ENCODE data around the gene COL6A2.
"Not testable (repeated sequence)": the region's sequence is repeated elsewhere in the genome, so short reads cannot be mapped to it uniquely, and the experiment has no call there.

The COL6A2 gene

DNA sequence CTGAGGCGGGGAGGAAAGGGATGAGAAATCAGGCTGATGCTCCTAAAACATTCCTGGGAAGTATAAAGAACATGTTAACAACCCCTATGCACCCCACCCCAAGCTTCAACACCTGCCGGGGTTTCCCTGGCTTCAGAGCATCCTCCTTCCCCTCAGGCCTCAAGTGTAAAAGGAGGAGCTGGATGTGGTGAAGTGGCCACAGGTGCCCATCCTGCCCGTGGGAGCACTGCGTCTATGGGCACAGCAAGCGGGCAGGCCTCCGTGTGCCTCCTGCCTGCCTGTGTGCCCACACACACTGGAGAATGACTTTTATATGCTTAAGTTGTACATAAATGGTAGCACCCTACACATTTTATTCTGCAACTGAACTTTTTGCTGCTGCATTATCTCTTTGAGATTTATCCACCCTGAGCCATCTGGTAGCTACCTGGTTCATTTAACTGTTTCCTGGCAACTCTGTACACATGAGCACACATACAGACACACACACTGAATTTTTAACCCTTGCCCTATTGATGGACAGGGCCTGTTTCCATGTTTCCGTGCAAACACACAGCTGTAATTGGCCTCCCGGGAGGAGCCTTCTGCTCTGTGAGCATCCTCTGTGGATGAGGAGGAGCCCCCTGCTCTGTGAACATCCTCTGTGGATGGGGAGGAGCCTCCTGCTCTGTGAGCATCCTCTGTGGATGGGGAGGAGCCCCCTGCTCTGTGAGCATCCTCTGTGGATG, 70.9 kb downstream of the COL6A2 start:
- Histone ChIP-seq H3K4me3 (ENCODE audit: insufficient read depth in 1 of 2, low read depth in 1 of 2, low read length in 2 of 2) (no peak overlapping the region), H3K9me3 (ENCODE audit: control insufficient read depth, low read length) (peaks cover 7% of the 10 kb centered on the region), H4K91ac (ENCODE audit: low read length) (no peak overlapping the region), H4K8ac (ENCODE audit: low read length) (no peak overlapping the region), H3K27ac (ENCODE audit: low read length, poor library complexity, severe bottlenecking) (no peak overlapping the region), H2BK5ac (ENCODE audit: low read depth, low read length, poor library complexity, severe bottlenecking) (no peak overlapping the region), H3K27me3 (ENCODE audit: control insufficient read depth in 1 of 2, insufficient read depth in 1 of 2, low read length in 2 of 2) (no peaks in the 10 kb centered on the region), H2AFZ (ENCODE audit: low read depth, low read length) (no peak overlapping the region), H2BK120ac (ENCODE audit: low read depth, low read length) (no peak overlapping the region), H3K18ac (ENCODE audit: low read depth in 1 of 2, low read length in 2 of 2) (no peak overlapping the region), H3K4me2 (ENCODE audit: low read length, poor library complexity, severe bottlenecking) (no peak overlapping the region), H2BK12ac (ENCODE audit: low read length in 2 of 2) (no peak overlapping the region), H3K36me3 (ENCODE audit: control insufficient read depth in 1 of 2, insufficient read depth in 2 of 2, low read depth in 1 of 2, low read length in 2 of 2) (peaks cover 2 to 16% of the 10 kb centered on the region in 2 experiments), H3K79me1 (replicated peaks; ENCODE audit: low read length, poor library complexity, severe bottlenecking) (peaks cover 20% of the 10 kb centered on the region), H2AK5ac (ENCODE audit: low read length, severe bottlenecking) (no peak overlapping the region), H3K4ac (ENCODE audit: low read depth in 1 of 2, low read length in 2 of 2) (no peak overlapping the region), H3K4me1 (ENCODE audit: control insufficient read depth, insufficient read depth, low read depth, low read length) (no peaks in the 10 kb centered on the region), H2BK15ac (ENCODE audit: low read depth, poor library complexity, severe bottlenecking) (no peak overlapping the region), H3K9ac (ENCODE audit: low read length) (no peak overlapping the region), H3K23ac (ENCODE audit: low read length in 2 of 2) (no peak overlapping the region), H3K14ac (ENCODE audit: low read length in 2 of 2) (no peak overlapping the region)
- DNase-seq, result no peak
- WGBS, result 81% methylated on average over 5 of the region's 8 CpGs

DNA sequence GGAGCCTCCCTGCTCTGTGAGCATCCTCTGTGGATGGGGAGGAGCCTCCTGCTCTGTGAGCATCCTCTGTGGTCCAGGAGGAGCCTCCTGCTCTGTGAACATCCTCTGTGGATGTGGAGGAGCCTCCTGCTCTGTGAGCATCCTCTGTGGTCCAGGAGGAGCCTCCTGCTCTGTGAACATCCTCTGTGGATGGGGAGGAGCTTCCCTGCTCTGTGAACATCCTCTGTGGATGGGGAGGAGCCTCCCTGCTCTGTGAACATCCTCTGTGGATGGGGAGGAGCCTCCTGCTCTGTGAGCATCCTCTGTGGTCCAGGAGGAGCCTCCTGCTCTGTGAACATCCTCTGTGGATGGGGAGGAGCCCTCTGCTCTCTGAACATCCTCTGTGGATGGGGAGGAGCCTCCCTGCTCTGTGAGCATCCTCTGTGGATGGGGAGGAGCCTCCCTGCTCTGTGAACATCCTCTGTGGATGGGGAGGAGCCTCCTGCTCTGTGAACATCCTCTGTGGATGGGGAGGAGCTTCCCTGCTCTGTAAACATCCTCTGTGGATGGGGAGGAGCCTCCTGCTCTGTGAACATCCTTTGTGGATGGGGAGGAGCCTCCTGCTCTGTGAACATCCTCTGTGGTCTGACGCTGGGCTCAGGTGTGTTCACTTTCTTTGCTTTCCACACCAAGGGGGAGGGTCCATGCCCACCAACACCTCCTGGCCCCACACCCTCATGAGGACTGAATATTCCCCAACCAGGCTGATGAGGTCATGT, 72.7 kb downstream of the COL6A2 start:
- not testable (repeated sequence) for H3K4me1 ChIP-seq (ENCODE audit: control insufficient read depth, insufficient read depth, low read depth, low read length); H4K91ac ChIP-seq (ENCODE audit: low read length)

GRCh38 chr21:46171585-46171984, 73.7 kb downstream of the COL6A2 start:
- no peak overlapping the region for H3K4ac ChIP-seq (ENCODE audit: low read depth in 1 of 2, low read length in 2 of 2)
- WGBS, result 100% methylated on average over 2 of the region's 2 CpGs
- H3K4me3 ChIP-seq (ENCODE audit: insufficient read depth in 1 of 2, low read depth in 1 of 2, low read length in 2 of 2), result no peak overlapping the region
- H4K8ac ChIP-seq (ENCODE audit: low read length), result no peak overlapping the region
- no peak overlapping the region for H3K23ac ChIP-seq (ENCODE audit: low read length in 2 of 2)
- H3K27me3 ChIP-seq (ENCODE audit: control insufficient read depth in 1 of 2, insufficient read depth in 1 of 2, low read length in 2 of 2), result no peaks in the 10 kb centered on the region
- no peak for DNase-seq
- H3K4me1 ChIP-seq (ENCODE audit: control insufficient read depth, insufficient read depth, low read depth, low read length), result no peaks in the 10 kb centered on the region
- H2BK15ac ChIP-seq (ENCODE audit: low read depth, poor library complexity, severe bottlenecking), result no peak overlapping the region
- H2AK5ac ChIP-seq (ENCODE audit: low read length, severe bottlenecking), result no peak overlapping the region
- H2AFZ ChIP-seq (ENCODE audit: low read depth, low read length), result no peak overlapping the region
- no peak overlapping the region for H2BK120ac ChIP-seq (ENCODE audit: low read depth, low read length)
- peaks cover 21% of the 10 kb centered on the region for H3K79me1 ChIP-seq (replicated peaks; ENCODE audit: low read length, poor library complexity, severe bottlenecking)
- H3K36me3 ChIP-seq (ENCODE audit: control insufficient read depth in 1 of 2, insufficient read depth in 2 of 2, low read depth in 1 of 2, low read length in 2 of 2), result peaks cover 0 to 16% of the 10 kb centered on the region in 2 experiments
- H2BK12ac ChIP-seq (ENCODE audit: low read length in 2 of 2), result no peak overlapping the region
- no peak overlapping the region for H3K4me2 ChIP-seq (ENCODE audit: low read length, poor library complexity, severe bottlenecking)
- no peak overlapping the region for H3K14ac ChIP-seq (ENCODE audit: low read length in 2 of 2)
- peaks cover 18% of the 10 kb centered on the region for H3K9me3 ChIP-seq (ENCODE audit: control insufficient read depth, low read length)
- H3K18ac ChIP-seq (ENCODE audit: low read depth in 1 of 2, low read length in 2 of 2), result no peak overlapping the region
- no peak overlapping the region for H3K27ac ChIP-seq (ENCODE audit: low read length, poor library complexity, severe bottlenecking)
- no peak overlapping the region for H2BK5ac ChIP-seq (ENCODE audit: low read depth, low read length, poor library complexity, severe bottlenecking)
- H3K9ac ChIP-seq (ENCODE audit: low read length), result no peak overlapping the region
- no peak overlapping the region for H4K91ac ChIP-seq (ENCODE audit: low read length)

More for the DNA sequence above, 72.7 kb downstream of the COL6A2 start:
- not testable (repeated sequence) for H3K27ac ChIP-seq (ENCODE audit: low read length, poor library complexity, severe bottlenecking); H3K4ac ChIP-seq (ENCODE audit: low read depth in 1 of 2, low read length in 2 of 2); H3K4me2 ChIP-seq (ENCODE audit: low read length, poor library complexity, severe bottlenecking); H4K8ac ChIP-seq (ENCODE audit: low read length); H3K9ac ChIP-seq (ENCODE audit: low read length); H2AK5ac ChIP-seq (ENCODE audit: low read length, severe bottlenecking); H2AFZ ChIP-seq (ENCODE audit: low read depth, low read length); H2BK12ac ChIP-seq (ENCODE audit: low read length in 2 of 2); H3K4me3 ChIP-seq (ENCODE audit: insufficient read depth in 1 of 2, low read depth in 1 of 2, low read length in 2 of 2); DNase-seq; H3K23ac ChIP-seq (ENCODE audit: low read length in 2 of 2); H3K18ac ChIP-seq (ENCODE audit: low read depth in 1 of 2, low read length in 2 of 2); H2BK120ac ChIP-seq (ENCODE audit: low read depth, low read length); H2BK15ac ChIP-seq (ENCODE audit: low read depth, poor library complexity, severe bottlenecking); H3K27me3 ChIP-seq (ENCODE audit: control insufficient read depth in 1 of 2, insufficient read depth in 1 of 2, low read length in 2 of 2); H2BK5ac ChIP-seq (ENCODE audit: low read depth, low read length, poor library complexity, severe bottlenecking)
- peaks cover 18% of the 10 kb centered on the region for H3K9me3 ChIP-seq (ENCODE audit: control insufficient read depth, low read length)
- peaks cover 0 to 16% of the 10 kb centered on the region in 2 experiments for H3K36me3 ChIP-seq (ENCODE audit: control insufficient read depth in 1 of 2, insufficient read depth in 2 of 2, low read depth in 1 of 2, low read length in 2 of 2)
- peak overlapping the region in 1 of 2 experiments; percentile 59 for H3K14ac ChIP-seq (ENCODE audit: low read length in 2 of 2)
- H3K79me1 ChIP-seq (replicated peaks; ENCODE audit: low read length, poor library complexity, severe bottlenecking), result peaks cover 21% of the 10 kb centered on the region
- WGBS, result 100% methylated on average over 1 of the region's 1 CpG

All from mesenchymal stem cell (in vitro differentiated cells and primary cell).